HG03097 (cell line): ENCODE results near the gene PTPN5.

ENCODE experiments used
- ATAC-seq: cut with Tn5 transposase; IDR thresholded peaks from one replicate; pipeline ENCODE4 v1.9.1; 2021; ENCODE audit not compliant: unreplicated experiment, low FRiP score

Gene PTPN5

DNA sequence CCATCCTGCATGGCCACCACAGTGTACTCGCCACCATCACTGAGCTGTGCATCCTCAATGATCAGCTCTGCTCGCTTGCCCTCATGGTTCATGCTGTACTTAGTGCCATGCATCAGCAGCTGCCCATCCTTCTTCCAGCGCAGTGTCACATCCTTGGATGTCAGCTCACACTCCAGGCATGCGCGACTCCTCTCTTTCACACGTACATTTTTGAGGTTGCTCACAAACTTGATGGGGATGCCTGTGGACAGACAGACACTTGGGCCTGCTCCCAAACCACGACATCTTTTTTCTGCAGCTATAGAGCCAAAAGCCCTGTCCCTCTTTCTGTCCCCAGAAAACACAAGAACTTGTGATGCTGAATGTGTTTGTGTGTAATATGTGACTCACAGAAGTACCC is 76.1 kb downstream of the PTPN5 start:
- no peak for ATAC-seq

DNA sequence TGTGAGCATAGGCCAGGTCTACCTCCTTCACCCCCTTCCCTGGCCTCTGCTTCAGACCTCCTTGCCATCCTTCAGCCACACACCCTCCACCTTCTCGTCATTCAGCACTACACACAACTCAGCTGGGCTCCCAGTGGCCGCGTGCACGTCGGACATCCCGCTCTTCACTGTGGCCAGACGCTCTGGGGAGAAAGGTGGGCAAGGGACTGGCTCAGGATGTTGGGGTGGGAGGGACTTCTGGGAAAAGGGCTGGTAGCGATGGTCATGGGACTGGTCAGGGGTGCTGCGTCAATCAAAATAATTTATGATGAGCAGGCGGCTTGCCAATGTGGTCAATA is 77.2 kb downstream of the PTPN5 start:
- ATAC-seq, result no peak

DNA sequence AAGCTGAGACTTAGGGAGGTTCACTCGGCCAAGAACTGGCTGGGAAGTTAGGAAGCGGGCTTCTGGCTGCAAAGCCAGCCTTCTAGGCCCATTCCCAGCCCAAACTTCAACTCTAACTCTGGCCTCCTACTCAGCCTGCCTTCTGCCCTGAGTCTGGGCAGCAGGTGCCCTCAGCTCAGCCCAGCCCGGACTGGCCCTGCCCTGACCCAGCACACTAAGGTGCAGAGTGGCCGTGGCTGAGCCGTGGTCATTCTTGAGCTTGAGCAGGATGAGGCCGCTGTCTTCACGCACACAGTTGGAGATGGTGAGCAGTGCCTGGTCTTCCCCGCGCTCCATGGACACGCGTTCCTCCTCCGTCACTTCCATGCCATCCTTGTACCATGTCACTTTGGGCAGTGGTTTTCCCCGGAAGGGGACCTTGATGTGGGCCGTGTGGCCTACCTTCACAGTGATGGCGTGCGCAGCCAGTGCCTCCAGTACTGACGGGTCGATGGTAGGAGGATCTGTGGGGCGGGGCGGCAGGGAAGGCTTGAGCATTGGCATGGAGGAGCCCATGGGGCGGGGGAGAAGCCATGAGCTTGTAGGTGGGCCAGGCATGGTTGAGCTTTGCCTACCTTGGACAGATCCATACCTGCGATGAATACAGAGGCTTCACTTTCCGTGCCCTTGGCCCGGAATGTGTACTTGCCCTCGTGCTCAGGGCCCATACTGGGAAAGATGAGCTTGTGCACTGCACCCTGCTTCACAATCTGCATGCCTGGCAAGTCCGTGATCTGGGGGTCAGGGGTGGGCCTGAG is 77.8 kb downstream of the PTPN5 start:
- ATAC-seq, result no peak

DNA sequence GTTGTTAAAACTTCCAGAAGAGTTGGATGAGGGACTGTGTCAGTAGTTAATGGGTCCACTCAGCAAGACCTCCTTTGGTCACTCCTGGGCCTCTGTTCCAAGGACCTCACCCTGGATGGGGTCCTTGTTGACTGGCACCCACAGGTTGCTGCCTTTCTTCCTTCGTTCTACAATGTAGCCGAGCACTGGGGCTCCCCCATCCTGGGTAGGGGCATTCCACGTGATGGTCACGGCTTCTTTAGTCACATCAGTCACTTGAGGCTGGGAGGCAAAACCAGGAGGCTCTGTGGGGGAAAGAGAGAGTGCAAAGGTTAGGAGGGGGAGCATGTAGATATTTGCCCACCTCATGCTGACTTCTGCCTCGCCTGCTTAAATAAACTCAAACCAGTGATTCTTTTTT is 81.1 kb downstream of the PTPN5 start:
- ATAC-seq, result no peak

DNA sequence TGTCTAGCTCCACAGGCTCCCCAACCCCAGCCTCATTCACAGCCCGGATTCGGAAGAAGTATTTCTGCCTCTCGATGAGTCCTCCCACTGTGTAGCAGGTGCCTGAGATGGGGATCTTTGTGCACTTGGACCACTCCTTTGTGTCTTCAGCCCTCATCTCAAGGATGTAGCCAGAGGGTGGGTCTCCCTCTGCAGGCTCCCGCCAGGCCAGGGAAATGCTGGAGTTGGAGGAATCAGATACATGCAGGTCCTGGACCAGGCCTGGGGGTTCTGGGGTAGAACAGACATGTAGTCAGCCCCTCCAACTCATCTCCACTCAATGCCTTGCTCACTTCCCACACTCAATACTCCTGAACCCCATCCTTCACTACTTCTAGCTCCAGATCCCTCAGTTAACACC is 82.2 kb downstream of the PTPN5 start:
- no peak for ATAC-seq

DNA sequence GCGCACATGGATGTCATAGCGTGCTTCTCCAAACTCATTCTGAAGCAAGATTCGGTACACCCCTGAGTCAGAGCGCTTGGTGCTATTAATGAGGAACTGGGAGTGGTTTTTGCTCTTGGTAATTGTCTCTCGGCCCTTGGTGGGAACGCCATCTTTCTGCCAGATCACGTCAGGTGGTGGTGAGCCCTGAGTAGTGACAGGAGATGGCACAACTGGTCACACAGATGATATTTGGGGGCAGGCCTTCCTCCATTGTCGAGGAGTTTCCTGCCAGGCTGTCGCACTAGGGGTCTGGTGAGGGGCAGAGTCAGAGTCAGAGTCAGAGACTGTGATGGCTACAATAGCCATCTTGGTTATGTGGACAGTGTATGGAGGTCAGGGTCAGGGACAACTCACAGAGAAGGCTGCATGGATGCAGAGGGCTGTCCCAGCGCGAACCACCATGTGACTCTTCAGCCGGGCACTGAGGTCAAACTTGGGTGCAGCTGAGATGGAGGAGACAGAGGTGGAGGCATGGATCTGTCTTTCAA is 83.7 kb downstream of the PTPN5 start:
- ATAC-seq, result no peak

DNA sequence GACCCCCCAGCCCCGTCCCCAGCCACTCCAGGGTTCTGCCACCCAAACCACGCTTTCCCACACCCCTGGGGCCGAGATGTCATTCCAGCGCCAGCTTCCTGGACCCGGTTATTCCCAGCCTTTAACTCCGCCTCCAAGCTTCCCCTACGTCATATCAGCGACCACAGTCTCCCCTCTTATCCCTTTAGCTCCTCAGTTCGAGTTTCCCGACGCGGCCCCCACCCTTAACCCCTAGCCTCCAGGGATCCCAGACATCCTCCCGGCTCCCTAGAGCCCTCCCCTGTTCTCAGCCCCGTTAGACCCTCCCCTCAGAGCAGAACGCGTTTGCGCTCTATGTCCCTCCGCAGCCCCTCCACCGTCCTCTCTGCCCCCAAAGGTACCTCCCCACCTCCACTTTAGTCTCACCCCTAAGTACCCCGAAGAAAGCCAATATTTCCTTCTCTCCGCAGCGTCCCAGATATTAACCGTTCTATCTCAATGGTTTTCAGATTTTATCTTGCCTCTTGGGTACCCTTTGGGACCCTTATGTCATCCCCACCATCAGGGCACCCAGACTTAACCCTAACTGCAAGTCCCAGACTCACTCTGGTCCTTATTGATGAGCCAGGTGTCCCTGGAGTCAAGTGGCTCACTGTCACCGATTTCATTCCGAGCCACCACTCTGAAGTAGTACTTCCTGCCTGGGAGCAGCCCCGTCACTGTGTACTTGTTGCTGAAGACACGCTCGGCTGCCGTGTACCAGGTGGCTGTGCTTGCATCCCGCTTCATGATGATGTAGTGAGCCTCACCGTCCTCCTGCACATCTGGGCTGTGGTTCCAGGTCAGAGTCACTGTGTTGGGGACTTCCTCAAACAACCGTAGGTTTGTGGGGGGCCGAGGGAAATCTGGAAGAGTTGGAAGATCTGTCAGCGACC is 85.0 kb downstream of the PTPN5 start:
- ATAC-seq, result no peak

DNA sequence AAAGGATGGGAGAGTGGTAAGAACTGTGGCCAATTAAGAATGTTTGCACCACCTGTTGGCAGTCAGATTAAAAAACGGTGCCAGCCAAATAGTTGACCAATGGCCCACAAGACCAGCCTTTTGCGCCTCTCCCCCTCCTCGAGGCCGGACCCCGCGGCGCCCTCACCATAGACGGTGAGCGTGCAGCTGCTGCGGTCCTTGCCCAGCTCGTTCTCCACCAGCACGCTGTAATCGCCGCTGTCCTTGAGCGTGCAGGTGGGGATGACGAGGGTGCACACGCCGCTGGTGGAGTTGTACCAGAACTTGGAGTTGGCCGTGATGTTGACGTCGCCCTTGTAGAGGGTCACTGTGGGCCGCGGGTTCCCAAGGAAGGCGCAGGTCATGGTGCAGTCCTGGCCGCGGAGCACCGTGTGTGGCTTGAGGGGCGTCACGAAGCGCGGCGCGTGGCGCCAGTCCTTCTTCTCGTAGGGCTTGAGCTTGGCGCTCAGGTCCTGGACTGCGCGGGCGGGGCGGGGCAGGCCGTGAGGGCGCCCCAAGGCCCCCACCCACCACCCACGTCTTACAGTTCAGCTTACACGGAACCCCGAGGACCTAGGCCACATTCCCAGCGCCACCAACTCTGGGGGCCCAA is 85.8 kb downstream of the PTPN5 start:
- no peak for ATAC-seq

DNA sequence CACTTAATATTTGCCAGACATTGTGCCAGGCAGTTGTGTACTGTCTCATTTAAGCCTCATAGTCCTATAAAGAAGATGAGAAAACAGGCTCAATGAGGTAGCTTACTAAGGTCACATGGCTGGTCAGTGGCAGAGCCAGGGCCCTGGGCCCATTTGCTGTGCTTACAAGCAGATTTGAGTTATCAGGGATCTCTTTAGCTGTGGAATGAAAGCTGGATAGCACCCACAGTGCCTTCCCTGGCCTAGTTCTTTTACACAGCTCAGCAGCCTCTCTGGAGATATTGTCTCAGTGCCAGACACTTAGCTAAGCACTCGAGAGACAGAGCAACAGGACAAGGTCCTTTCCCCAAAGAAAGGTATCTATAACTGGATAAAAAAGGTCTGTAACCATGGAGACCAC is 86.9 kb downstream of the PTPN5 start:
- ATAC-seq, result no peak

DNA sequence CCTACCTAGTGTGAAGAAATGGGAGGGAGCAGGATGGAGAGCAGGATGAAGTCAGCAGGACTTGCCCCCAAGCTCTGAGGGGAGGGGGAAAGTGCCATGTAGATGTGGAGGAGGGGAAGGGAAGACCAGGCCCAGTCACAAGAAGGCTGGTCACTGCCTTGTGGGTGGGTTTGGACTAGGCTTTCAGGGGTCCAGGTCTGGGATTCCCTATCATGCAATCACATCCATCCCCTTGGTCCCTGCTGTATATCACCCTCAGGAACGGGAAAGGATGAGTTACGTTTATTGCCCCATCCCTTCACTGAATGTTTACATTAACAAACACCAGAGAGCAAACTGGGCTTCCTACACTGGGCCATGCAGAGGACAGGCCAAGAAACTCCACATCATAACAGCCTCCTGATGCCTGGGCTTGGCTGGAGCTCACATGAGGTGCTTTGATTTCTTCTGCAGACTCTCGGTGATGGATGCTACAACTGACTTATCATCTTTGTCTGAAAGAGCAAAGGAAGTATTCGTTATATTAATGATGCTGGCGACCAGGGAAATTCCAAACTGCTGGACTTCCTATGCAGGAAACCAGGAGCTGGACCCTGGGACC is 87.5 kb downstream of the PTPN5 start:
- ATAC-seq, result no peak

DNA sequence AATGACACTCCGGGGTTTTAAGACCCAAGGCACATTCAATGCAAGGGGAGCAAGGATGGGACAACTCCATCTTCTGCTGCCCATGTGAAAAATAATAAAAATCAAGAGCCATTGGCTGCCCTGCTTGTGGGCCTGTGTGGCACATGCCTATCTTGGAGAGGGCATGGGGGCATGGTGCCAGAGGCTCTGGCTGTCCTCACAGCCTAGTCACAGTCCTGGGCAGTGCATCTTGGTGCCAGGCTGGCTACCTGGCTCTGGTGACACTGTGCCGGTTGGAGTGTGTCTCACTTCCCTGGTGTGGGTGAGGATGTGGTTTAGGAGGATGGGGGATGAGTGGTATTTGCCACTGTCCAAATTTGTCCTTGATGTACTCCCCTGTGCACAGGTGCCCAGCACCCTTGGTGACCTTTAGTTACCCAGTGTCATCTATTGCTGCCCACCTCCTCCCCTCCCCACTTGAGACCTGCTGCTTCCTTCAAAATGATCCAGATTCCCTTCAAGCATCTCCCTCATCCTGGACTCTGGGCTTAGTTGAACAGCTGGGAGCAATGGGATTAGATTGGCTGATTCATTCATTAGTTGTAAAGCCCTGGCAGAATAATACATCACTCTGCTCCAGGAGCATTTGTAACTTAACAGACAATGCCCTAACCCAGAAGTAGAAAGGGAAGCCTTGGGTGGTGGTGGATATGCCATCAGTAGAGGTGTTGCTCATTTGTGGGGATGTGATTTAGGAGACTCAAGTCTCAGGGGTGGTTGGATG is 88.4 kb downstream of the PTPN5 start:
- ATAC-seq, result no peak

DNA sequence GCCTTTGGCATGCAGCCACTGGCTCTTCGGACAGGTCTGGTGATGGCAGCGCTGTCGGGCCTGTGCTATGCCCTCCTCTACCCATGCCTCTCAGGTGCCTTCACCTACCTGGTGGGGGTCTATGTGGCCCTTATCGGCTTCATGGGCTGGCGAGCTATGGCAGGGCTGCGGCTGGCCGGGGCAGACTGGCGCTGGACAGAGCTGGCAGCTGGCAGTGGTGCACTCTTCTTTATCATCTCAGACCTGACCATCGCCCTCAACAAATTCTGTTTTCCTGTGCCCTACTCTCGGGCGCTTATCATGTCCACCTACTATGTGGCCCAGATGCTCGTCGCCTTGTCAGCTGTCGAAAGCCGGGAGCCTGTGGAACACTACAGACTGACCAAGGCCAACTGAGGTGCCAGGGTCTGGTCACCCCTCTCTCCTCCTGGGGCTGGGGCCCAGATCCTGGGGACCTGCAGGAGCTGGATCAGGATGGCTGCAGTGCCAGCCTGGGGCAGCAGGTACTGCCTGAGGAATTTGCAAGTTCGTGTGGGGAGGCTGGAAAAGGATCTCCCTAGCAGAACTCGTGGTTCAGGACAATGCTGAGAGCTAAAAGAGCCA is 89.9 kb downstream of the PTPN5 start:
- no peak for ATAC-seq

DNA sequence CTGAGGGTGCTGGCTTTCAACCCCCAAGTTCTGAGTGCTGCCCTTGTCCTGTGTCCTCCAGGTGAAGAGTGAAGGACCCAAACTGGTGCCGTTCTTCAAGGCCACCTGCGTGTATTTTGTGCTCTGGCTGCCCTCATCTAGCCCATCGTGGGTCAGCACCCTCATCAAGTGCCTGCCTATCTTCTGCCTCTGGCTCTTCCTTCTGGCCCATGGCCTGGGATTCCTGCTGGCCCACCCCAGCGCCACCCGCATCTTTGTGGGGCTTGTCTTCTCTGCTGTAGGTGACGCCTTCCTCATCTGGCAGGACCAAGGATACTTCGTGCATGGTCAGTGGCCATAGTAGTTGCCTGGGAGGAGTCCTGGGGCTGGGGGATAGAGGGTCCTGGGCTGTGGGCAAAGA is 90.7 kb downstream of the PTPN5 start:
- no peak for ATAC-seq

DNA sequence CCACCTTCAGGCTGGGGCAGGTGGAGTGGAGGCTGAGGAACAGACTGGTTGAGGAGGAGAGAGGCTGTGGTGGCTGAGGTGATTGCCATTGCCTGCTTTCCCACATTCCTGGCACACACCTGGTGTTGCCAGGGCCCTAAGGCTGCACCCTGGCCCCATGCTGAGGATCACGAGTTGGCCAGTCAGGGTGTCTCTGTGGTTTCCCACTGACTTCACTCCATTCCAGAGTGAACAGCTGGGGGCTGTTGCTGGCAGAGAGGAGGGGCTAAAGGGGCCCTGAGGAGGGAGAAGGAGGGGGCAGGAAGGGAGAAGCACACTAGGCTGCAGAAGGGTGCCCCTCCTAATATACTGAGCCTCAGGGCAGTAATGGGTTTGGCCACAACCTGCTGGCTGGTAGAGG is 91.2 kb downstream of the PTPN5 start:
- ATAC-seq, result no peak

DNA sequence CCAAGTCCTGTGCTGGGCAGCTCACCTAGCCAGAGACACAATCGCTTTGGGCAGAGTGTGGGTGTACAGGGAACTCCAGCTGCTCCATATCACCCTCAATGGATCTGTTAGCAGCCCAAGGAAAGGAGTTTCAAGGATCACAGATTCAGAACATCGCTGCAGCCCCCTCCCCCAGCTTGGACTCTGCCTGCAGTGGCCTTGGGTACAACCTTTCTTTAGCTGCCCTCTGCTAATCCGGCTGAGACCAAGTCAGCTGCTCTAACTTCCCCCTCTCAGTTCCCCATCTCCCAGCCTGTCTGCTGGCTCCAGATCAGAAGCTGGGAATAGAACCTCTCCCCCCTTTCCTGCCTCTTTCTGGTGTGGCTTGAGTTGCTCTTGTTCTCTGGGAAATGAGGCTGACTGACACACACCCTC is 91.7 kb downstream of the PTPN5 start:
- ATAC-seq, result no peak

DNA sequence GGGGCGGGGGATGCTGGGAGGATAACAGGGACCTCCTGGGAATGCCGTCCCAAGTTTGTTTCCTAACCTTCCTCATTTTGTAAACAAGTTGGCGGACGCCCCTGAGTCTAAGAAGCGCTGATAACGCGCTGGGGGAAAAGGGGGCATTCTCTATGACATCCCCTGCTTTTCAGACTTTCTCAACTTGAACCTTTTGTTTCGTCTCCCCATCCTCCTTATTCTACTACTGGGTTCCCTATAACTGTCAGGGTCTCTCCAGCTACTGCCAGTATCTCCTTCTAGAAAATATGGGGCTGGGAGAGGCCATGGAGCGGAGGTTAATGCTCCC is 92.4 kb downstream of the PTPN5 start:
- ATAC-seq, result no peak

DNA sequence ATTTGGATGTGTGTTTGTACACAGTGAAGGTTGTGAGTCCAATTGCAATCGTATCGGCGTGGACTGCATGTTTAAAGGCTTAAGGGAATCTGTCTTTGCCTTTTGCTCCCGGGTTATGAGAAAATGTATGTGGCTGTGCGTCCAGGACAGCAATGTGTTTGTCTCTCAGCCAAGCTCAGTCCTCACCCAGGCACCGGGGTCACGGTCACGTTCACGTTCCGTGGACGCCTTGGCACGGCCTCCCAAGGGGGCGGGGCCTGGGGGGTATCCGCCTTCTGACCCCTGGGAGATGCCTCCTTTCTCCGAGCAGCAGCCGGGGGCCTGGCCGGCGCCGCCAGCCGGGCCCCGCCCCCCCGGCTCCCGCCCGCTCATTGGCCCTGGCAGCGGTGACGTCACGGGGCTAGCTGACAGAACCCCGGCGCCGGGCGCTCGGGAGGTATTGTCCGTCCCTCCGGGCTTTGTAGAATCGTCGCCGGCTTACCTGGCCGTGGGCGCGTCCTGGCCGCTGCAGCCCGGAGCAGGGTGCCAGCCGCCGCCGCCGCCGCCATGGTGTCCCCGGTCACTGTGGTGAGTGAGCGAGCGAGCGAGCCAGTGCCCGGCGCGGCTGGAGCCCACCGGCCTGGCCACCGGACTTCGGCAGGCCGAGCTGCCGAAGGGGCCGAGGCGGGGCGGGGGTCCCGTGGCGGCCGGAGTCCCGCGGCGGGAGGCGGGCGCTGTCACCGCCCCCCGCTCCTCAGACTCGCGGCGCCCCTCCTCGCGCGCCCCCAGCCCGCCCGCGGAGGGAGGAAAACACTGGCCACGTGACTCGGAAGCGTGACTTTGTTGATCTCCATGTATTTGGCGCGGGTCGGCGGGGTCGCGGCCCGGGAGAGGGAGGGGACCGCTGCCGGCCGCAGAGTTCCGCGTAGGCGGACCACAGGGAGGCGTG is 93.0 kb downstream of the PTPN5 start, which contains the start of gene TMEM86A:
Gene TMEM86A, plus strand, starts transcription at position 439 of the 928 bp plus-strand sequence. Its CDS starts 108 bp downstream, at position 547.
- peak; percentile 74 for ATAC-seq

DNA sequence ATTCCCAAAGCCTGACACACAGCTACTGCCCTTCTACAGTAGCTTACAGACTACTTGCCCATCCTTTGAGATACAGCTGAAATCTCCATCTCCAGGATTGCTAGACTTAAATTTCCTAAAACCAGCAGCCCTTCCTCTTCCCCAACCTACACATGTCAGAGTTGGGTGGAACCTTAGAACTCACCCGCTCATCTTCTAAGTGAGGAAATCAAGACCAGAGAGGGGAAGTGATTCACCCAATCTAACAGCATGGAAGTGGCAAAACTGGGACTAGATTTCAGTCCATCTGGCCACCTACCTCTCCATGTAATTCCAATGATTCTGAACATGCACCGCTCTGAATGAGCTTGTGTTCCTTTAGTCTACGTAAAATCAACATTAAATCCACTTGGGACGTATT is 94.0 kb downstream of the PTPN5 start:
- no peak for ATAC-seq
